HG03175 (cell line): ENCODE data around the gene PSMC5.
"Not testable (repeated sequence)": the region's sequence is repeated elsewhere in the genome, so short reads cannot be mapped to it uniquely, and the experiment has no call there.

ENCODE experiments used
- ATAC-seq: cut with Tn5 transposase; IDR thresholded peaks from one replicate; pipeline ENCODE4 v1.9.1; 2021; ENCODE audit warnings: mild to moderate bottlenecking, moderate library complexity; ENCODE audit not compliant: unreplicated experiment

PSMC5 gene

GRCh38 chr17:63870292-63870665 lies 43.0 kb downstream of the PSMC5 start:
- not testable (repeated sequence) for ATAC-seq

- ATAC-seq = not testable (repeated sequence)
Measured at GRCh38 chr17:63871646-63872365, 44.6 kb downstream of the PSMC5 start.

- not testable (repeated sequence) for ATAC-seq
Measured at GRCh38 chr17:63873577-63873976, 46.3 kb downstream of the PSMC5 start, which contains the start of gene CSH2. Gene CSH2, minus strand, starts transcription at chr17:63873677. Its CDS starts 63 bp downstream, at chr17:63873614.

GRCh38 chr17:63874061-63874626 lies 46.9 kb downstream of the PSMC5 start:
- not testable (repeated sequence) for ATAC-seq

- not testable (repeated sequence) for ATAC-seq
Measured at GRCh38 chr17:63874693-63875092, 47.5 kb downstream of the PSMC5 start.

GRCh38 chr17:63878413-63878812 lies 51.2 kb downstream of the PSMC5 start:
- ATAC-seq = not testable (repeated sequence)

- no peak for ATAC-seq
Measured at GRCh38 chr17:63880706-63881105, 53.5 kb downstream of the PSMC5 start.

GRCh38 chr17:63881337-63881736 lies 54.1 kb downstream of the PSMC5 start:
- ATAC-seq = not testable (repeated sequence)
